ENCODE data around the gene PRR9. TPM values are rescaled to one million over a fixed set of nuclear protein-coding genes. Genes with fewer than 3 reads are reported as not detected.
"Not testable (repeated sequence)": the region's sequence is repeated elsewhere in the genome, so short reads cannot be mapped to it uniquely, and the experiment has no call there.

PRR9 gene
- total and polyA plus RNA-seq, 12 donors, result not detected

DNA sequence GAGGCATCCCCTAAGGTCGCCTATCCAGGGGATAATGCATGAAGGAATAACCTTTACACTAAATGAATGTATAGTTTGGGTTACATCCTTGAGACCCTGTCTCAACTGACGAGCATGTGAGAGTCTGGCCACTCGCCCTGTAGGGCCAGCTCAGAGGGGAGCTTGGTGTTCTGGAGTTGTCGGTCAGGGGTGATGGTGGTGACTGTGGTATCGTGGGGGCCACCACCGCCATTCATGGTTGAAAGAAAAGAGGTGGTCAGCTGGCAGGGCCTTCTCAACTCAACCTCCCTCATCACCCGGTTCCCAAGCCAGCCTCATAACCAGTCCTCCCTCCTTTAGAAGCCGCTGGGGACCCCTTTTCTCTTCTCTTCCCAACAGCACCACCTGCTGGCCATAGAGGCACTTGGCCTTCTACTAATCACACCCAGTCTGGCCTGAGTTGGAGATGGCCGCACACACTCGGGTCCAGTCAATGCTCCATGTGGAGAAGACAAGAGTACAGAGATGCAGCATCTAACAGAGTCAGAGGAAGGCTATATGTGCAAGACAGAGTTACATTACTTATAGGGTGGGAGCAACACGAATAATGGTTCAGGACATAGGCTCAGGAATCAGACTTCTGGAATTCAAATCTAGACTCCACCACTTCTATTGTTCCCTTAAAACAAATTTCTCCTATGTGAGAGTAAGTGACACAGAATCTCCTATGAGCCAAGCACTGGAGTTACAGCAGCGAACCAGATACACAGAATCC, 11.9 kb downstream of the PRR9 start:
- not testable (repeated sequence) for H3K27ac ChIP-seq, H3K4me3 ChIP-seq
- peak in 4 of 7 donors; percentile 13 to 29 (median 20) for DNase-seq

DNA sequence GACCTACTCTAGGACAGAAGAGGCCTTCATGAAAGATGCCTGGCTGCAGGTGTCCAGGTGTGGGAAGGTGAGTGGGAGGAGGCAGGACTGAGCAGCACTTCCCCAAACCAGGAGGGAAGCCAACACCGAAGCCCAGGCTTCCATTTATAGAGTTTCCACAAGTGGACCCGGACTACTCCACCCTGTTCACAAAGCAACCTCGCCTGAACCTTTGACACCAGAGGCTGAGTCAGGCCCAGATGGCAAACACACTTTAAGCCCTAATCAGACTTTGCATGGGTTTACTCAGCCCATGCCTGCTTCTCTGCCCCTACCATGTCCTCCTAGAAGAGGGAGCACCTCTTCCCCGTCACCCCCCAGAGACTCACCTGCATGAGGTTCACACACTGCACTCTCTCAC, 14.0 kb downstream of the PRR9 start:
- WGBS, 4 donors, result 73 to 83% (median 80%) methylated on average over 2 to 4 of the region's 4 CpGs
- intact Hi-C loops (cut with DNase I), result no loop called here
- no peak for DNase-seq
- TF ChIP-seq, protein P1, sequence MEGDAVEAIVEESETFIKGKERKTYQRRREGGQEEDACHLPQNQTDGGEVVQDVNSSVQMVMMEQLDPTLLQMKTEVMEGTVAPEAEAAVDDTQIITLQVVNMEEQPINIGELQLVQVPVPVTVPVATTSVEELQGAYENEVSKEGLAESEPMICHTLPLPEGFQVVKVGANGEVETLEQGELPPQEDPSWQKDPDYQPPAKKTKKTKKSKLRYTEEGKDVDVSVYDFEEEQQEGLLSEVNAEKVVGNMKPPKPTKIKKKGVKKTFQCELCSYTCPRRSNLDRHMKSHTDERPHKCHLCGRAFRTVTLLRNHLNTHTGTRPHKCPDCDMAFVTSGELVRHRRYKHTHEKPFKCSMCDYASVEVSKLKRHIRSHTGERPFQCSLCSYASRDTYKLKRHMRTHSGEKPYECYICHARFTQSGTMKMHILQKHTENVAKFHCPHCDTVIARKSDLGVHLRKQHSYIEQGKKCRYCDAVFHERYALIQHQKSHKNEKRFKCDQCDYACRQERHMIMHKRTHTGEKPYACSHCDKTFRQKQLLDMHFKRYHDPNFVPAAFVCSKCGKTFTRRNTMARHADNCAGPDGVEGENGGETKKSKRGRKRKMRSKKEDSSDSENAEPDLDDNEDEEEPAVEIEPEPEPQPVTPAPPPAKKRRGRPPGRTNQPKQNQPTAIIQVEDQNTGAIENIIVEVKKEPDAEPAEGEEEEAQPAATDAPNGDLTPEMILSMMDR (IDR thresholded peaks at IDR 0.05), result no peak
- TF ChIP-seq POLR2A (IDR thresholded peaks at IDR 0.05), result no peak
- H3K36me3 ChIP-seq (replicated peaks in 1 of 2), result no peaks in the 10 kb centered on the region
- H3K4me3 ChIP-seq, result no peak overlapping the region
- H3K9me3 ChIP-seq (replicated peaks in 1 of 3), result no peaks in the 10 kb centered on the region
- H3K27me3 ChIP-seq, result no peaks in the 10 kb centered on the region
- no peak overlapping the region for H3K27ac ChIP-seq
- no peaks in the 10 kb centered on the region for H3K4me1 ChIP-seq (replicated peaks in 1 of 2)

More for the DNA sequence above, 11.9 kb downstream of the PRR9 start:
- not testable (repeated sequence) for H3K4me1 ChIP-seq (replicated peaks in 1 of 2); H3K27me3 ChIP-seq; H3K9me3 ChIP-seq (replicated peaks in 1 of 3); H3K36me3 ChIP-seq (replicated peaks in 1 of 2)
- 47 to 60% (median 48%) methylated on average over 12 of the region's 12 CpGs for WGBS, 4 donors
- intact Hi-C loops (cut with DNase I), result loop anchor here in 1 of 2 donors (10.0 kb wide), 1 partner anchor 354 kb away; the partner anchor contains the start of gene SMCP
- TF ChIP-seq, protein P1 (IDR thresholded peaks at IDR 0.05), result peak in 5 of 6 experiments; percentile 16 to 40 (median 21)

DNA sequence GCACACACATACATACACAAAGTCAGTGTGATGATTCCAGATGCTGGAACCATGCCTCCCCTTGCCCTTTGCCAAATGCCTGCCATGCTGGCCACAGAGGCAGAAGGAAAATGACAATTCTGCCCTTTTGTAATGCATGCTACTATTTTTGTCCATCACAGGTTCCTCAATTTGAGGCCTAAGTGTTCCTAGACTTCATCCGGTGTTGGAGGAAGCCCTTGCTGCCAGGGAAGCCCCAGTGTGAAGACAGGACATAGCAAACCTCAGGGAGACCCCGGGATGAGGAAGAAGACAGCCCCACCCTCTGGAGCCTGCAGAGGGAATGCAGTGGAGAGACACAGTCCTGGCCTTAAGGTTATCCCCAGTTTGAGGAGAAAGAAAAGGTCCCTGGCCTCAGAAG, 14.4 kb downstream of the PRR9 start:
- peak in 2 of 7 donors; percentile 5 to 17 for DNase-seq
- H3K27ac ChIP-seq, result no peak overlapping the region
- intact Hi-C loops (cut with DNase I), result no loop called here
- H3K36me3 ChIP-seq (replicated peaks in 1 of 2), result no peaks in the 10 kb centered on the region
- 54 to 79% (median 64%) methylated on average over 2 of the region's 2 CpGs for WGBS, 4 donors
- H3K4me3 ChIP-seq, result no peak overlapping the region
- no peaks in the 10 kb centered on the region for H3K27me3 ChIP-seq
- H3K4me1 ChIP-seq (replicated peaks in 1 of 2), result no peaks in the 10 kb centered on the region
- TF ChIP-seq, protein P1 (IDR thresholded peaks at IDR 0.05), result no peak
- TF ChIP-seq POLR2A (IDR thresholded peaks at IDR 0.05), result no peak
- H3K9me3 ChIP-seq (replicated peaks in 1 of 3), result no peaks in the 10 kb centered on the region

DNA sequence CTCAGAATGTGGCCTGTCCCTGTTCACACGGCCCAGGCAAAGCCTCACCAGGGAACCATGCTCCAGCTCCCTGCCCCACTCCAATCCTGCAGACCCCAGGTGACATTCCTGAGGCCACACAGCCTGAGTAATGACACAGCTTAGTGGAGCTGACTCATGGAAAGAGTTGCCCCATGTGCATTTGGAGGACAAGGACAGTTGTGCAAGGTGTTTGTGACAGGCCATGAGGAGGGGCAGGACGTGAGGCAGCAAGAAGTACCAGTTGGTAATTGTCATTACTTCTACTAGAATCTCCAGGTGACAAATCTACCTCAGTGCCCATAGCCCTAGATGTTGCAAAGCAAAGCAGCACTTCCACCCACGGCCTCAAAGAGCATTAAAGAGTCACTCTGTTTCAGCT, 15.2 kb downstream of the PRR9 start:
- H3K4me1 ChIP-seq (replicated peaks in 1 of 2), result no peaks in the 10 kb centered on the region
- 38 to 75% (median 57%) methylated on average over 3 of the region's 3 CpGs for WGBS, 4 donors
- peaks cover under 1% of the 10 kb centered on the region for H3K27me3 ChIP-seq
- no peaks in the 10 kb centered on the region for H3K9me3 ChIP-seq (replicated peaks in 1 of 3)
- H3K27ac ChIP-seq, result no peak overlapping the region
- intact Hi-C loops (cut with DNase I), result no loop called here
- H3K36me3 ChIP-seq (replicated peaks in 1 of 2), result no peaks in the 10 kb centered on the region
- no peak for TF ChIP-seq POLR2A (IDR thresholded peaks at IDR 0.05)
- TF ChIP-seq, protein P1 (IDR thresholded peaks at IDR 0.05), result no peak
- peak; percentile 25 to 60 (median 49) for DNase-seq
- H3K4me3 ChIP-seq, result no peak overlapping the region
